NCI-H460 (cell line): ENCODE measurements around the gene SLC26A5. TPM values are rescaled to one million over a fixed set of nuclear protein-coding genes. Genes with fewer than 3 reads are reported as not detected.
"Not testable (repeated sequence)": the region's sequence is repeated elsewhere in the genome, so short reads cannot be mapped to it uniquely, and the experiment has no call there.

Source experiments
- DNase-seq: peaks from one replicate; pipeline ENCODE4 v3.0.0-alpha.2; 2016; ENCODE audit warnings: low read depth; ENCODE audit errors: extremely low read depth
- total RNA-seq: library from RNA; depleted of rRNA; stranded (reverse); fragments of >200 nt; shearing (Covaris generic); gene quantifications from 2 replicates; pipeline ENCODE4 v1.2.3, GENCODE V29; 2014

SLC26A5 gene
- total RNA-seq, 1 experiment from 2014 or later: not detected

DNA sequence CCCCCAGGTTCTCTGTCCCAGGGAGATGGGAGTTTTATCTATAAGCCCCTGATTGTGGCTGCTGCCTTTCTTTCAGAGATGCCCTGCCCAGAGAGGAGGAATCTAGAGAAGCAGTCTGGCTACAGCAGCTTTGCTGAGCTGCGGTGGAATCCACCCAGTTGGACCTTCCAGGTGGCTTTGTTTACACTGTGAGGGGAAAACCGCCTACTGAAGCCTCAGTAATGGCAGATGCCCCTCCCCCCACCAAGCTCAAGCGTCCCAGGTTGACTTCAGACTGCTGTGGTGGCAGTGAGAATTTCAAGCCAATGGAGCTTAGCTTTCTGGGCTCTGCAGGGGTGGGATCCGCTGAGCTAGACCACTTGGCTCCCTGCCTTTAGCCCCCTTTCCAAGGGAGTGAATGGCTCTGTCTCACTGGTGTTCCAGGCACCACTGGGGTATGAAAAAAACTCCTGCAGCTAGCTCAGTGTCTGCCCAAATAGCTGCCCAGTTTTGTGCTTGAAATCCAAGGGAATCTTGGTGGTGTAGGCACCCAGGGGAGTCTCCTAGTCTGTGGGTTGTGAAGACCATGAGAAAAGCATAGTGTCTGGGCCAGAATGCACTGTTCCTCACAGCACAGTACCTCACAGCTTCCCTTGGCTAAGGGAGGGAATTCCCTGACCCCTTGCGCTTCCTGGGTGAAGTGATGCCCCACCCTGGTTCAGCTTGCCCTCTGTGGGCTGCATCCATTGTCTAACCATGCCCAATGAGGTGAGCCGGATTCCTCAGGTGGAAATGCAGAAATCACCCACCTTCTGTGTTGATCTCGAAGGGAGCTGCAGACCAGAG is 40.0 kb downstream of the SLC26A5 start:
- DNase-seq: not testable (repeated sequence)

DNA sequence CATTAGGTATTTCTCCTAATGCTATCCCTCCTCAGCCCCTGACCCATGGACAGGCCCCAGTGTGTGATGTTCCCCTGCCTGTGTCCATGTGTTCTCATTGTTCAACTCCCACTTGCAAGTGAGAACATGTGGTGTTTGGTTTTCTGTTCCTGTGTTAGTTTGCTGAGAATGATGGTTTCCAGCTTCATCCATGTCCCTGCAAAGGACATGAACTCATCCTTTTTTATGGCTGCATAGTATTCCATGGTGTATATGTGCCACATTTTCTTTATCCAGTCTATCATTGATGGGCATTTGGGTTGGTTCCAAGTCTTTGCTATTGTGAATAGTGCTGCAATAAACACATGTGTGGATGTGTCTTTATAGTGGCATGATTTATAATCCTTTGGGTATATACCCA is 46.3 kb downstream of the SLC26A5 start:
- not testable (repeated sequence) for DNase-seq

DNA sequence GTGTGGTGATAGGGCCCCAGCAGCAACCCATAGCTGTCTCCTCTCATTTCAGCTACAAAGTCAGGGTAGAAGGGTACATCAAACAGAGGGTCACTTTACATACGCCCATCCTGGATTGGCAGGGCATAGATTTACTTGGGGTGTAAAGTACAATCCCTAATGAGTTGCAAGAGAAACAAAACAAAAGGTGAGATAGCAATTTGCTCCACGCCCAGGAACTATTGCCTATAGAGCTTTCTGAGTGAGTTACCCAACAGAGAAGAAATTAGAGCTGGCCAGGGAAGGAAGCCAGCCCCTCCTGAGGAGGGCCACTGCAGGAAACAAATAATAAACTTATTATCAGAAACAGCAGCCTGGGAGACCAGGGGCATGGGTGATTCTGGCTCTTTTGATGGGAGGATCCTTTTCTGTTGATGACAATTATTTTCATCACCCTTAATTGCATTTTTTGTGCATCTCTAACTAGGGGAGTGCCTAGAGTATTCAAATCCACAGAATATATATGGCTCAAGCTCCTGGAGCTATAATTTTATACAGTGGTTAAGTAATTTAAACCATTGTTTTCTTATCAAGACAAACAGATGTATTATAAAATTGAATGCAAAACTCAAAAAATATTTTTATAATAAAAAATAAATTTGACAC is 47.4 kb downstream of the SLC26A5 start:
- DNase-seq: no peak

DNA sequence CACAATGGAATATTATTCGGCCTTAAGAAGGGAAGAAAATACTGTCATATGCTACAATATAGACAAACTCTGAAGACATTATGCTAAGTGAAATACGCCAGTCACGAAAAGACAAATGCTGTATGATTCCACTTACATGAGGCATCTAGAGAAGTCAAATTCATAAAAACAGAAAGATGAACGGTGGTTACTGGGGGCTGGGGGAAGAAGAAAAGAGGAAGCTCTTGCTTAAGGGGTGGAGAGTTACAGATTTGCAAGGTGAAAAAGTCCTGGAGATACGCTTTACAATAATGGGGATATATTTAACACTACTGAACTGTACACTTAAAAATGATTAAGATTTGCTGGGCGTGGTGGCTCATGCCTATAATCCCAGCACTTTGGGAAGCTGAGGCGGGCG is 49.5 kb downstream of the SLC26A5 start:
- no peak for DNase-seq

DNA sequence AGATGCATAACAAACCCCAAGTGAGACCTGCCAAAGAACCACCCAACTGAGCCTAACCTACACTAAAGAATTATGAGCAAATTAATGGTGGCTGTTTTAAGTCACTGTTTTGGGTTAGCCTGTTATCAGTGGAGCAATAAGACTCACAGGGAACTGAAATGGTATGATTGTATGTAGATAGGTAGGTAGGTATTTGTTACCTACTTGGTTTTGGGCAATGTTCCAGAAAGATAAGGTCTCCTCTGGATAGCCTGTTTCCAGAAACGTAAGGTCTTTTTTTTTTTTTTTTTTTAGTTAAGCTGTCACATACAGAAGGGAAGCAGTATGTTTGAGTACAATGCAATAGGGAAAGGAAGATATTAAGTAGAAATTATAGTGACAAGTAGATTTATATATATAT is 50.9 kb downstream of the SLC26A5 start:
- DNase-seq: no peak

DNA sequence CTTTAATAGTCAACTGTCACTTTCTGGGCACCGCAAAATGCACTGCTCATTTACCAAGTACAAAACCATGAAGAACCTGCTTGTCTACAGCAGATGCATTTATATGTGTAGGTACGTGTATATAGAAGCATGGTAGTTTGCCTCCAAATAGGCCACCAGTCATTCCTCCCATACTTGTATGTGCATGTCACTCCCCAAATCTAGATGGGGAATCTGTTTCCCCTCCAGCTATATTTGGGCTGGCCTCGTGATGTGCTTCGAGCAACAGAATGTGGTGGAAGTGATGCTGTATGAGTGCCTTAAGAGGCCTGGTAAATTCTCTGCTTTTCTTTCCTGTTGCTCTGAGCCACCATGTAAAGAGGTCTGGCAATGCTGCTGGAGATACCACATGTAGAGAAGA is 51.4 kb downstream of the SLC26A5 start:
- no peak for DNase-seq

DNA sequence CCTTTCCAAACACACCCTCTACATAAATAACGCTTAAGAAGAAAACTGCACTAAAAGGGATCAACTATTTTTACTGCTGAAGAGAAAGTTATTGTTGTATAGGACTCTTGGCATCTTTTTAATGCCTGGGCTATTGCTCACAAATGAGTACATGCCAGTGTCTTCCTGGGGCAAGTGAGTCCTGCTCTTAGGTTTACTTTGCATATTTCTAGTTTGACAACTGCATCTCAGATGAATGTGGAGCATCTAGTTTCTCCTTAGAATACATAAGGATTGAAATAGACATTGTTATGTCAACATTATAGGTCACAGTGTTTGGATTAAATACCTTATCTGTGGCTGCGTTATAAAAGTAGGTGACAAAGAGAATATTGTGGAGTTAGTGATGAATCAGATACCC is 54.0 kb downstream of the SLC26A5 start:
- DNase-seq: no peak

DNA sequence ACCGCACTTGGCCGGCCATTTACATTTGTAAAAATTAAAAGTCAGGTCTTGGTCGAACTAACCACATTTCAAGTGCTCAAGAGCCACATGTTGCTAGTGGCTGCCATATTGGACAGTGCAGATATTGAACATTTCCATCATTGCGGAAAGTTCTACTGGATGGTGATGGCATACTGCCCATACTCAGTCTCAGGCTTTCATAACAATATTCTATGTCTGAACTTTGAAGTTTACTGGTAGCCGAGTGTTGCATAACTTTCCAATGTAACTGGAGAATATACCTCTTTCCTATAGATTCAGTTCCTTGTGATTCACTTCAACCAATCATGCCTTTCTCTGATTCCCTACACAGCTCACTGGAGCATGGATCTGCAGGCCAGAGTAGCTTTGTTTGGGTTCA is 54.9 kb downstream of the SLC26A5 start:
- DNase-seq: no peak

DNA sequence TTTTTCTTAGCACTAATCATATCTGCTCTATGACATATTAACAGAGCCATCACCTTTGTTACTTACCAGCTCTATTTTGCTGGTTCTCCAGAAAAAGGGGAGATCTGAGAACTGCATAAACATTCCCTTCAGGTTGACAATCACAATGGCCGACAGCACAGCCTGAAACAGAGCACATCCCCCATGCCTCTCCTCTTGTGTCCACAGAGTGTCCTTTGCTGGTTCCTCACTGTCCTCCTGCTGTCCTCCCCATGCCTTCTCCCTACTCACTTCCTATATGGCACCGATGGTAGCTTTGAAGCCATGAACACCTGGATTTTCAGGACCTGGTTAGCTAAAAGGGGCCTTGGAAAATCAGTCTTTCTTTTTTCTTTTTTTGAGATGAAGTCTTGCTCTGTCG is 56.7 kb downstream of the SLC26A5 start:
- no peak for DNase-seq

DNA sequence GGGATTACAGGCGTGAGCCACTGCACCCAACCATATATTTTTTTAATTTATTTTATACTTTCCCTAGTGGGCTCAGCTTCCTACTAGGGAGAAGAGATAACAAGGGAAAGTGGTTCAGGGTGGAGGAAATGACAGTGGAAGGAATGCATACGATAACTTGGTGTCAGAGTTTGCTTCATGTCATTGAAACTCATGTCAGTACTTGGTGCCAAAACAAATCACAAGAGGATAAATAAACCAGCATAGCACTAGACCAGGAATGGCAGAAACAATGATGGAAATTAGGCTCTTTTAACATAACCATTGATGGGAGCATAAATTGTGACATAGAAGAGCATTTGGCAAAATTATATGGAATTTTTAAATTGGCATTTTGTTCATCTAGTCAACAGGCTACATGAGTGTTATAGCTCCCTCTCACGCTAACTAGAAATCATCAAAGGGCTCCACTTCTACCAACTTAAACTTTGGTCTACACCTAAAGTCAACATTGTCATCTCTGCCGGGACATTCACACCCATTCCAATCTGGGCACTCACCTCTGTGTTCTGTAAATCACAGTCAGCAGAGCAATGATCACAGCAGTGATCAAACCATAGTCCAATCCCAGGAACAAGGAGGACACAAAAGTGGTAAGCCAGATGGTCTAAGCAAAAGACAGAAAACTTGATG is 57.4 kb downstream of the SLC26A5 start:
- DNase-seq: no peak

DNA sequence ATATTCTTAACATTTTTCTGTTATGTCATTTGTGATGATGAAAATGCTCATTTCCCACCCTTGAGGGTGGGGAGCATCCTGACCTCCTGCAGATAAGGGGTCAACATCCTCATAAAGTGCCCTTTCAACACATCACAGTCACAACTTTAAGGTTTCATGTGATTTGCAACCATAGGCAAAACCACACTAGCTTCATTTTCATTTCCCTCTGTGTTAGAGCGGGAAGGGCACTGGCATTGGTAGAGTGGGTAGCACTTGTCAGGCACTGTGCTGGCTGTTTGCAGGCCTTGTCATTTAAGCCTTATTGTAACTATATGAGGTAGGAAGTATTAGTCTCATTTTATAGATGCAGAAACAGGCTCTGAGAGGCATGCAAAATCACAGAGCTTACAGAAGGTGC is 58.8 kb downstream of the SLC26A5 start:
- DNase-seq: no peak

DNA sequence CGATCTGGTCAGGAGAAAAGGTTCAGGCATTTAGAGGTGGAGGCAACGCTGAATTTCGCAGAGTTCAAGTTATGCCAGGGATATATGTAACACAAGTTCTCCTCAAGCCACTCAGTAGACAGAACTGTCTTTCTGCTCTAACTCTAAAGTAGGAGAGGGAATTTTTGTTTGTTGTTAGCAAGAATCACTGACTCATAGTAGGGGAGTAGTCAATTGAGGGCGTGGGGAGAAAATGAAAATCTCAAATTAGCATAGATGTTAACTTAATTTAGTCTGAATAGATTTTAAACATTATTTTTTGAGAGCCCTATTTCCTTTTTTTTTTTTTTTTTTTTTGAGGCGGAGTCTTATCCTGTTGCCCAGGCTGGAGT is 64.0 kb downstream of the SLC26A5 start:
- DNase-seq: no peak

DNA sequence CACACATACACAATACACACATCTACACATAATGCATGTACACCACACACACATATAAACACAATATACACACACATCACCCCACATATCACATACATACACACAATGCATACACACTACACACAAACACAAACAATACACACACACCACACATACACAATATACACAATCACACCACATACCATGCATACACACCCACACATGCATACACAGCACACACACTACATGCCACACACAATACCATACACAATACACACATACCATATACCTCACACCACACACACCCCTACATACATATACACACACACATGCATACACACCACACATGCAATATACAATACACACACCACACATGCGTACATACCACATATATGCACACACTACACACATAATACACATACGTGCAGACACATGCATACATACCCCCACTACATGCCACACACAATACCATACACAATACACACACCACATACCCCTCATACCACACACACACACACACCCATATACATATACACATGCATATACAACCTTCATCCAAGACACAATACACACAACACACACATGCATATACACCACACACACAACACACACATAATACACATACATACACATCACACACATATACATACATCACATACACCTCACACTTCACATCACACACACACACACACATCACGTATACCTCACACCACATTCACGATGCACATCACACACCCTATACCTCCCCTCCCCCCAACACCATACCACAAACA is 64.6 kb downstream of the SLC26A5 start:
- DNase-seq: no peak

DNA sequence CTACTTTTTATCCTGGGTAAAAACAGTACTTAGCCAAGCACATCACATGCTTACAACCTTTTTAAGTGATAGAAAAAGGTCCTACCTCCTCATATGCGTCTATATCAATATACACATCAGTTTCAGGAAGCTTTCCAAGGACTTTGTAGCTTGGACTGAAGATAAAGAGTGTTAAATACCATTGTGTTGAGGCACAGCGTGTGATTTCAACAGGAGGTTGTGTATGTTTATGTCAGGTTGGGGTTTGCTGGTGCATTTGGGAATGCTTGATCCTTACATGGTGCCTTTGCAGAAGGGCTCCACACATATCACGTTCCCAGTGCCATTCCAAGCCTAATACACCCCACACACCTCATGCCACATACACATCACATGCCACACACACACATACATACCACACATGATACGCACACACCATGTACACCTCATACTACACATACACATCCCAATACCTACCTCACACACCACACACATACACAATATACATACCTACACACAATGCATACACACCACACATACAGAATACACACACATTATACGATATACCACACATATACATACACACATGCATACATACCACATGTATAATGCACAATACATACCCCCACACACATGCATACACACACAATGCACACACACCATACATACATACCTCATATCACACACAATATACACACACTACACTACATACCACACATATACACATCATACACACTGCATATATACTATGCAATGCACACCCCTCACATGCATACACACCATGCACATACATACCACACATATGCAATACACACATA is 65.4 kb downstream of the SLC26A5 start:
- DNase-seq: no peak

DNA sequence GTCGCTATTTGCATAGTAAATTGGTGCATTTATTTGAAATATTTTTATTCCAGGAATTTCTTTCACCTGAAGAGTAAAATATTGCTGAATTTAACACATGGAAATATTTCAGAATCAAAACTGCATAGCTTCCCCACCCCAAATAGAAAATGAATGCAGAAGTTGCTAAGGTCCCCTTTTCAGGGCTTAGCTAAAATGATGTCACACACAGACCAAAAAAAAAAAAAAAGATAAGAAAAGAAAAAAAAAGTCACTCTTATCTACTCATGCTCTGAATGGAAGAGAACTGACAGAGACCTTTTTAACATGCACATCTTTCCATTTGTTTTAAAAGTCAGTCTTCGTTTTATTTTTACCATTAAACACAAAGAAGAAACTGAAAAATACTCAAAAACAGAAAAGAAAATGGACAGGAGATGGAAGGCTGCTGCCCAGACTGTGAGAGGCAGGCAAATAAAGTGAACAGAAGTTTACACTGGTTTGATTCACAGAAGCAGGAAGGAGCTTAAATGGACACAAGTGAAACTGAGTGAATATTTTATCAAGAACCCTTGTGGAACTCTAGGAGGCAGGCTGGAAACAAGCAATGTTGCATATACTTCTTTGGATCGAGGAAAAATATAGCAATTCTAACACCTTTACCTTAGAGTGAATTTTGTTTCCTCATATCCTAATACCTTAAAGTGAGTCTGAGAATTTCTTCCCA is 66.6 kb downstream of the SLC26A5 start:
- no peak for DNase-seq

DNA sequence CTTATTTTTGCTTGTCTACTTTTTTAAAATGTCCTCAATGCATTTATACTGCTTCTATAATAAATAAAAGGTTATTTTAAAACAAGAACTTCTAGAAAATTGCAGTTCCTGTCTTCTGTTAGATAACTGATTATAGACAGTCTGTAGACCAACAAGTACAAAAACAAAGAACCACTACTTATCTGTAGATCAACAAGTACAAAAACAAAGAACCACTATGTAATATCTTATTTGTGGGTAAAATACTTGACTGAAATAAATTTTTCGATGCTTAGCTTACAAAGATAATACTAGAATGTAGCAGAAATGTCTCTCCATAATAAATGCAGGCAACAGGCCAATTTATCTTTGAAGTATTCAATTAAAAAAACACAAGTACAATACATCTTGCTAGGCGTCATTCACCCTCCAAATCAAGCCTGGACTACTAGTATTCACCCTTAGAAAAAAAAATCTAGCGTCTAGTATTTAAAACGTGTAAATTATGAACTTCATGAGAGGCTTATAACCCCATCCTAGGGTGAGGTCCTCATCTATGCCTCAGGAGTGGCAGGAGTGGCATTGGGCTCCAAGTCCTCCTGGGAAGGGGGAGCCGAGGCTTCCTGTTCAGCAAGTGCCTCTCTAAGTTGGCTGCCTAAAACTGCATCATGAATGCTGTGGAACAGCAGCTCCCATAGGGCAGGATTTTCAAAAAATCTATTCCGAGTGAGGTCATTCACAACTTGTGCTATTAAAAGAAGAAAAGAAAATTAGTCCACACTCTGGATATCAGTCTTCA is 72.0 kb downstream of the SLC26A5 start:
- no peak for DNase-seq

DNA sequence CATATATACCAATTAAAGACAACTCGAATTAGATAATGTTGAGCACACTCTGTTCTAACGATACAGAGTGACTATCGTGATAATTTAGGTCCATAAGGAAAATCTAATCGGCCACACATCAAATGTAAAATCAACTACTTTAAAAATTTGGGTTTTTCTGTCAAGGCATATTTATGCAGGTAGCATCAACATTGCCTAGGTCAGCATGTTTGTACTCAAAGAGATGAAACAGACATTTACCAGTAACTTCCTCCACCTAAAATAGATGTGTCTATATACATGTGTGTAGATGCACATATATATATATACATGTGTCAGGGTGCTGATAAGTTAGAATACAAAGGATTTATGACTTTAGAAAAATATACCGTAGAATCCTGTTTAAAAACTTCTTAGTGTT is 76.6 kb downstream of the SLC26A5 start:
- no peak for DNase-seq

DNA sequence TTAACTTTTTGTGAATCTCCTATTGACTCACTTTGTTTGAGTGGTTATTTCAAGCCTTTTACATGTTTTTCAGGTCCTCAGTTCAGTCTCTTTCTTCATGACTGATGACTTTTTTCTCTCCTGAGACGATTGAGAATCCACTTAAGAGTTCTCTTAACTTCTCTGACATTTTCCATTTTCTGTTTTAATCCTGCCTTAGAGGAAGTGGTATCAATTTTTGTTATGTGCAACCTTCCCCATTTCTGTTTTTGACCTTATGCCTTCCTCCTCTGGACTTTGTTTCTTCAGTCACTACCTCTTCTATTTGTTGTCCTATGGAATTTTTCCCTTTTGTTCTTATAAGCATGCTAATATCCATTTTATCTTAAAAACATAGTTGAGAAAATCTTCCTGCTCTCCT is 96.2 kb downstream of the SLC26A5 start:
- no peak for DNase-seq

DNA sequence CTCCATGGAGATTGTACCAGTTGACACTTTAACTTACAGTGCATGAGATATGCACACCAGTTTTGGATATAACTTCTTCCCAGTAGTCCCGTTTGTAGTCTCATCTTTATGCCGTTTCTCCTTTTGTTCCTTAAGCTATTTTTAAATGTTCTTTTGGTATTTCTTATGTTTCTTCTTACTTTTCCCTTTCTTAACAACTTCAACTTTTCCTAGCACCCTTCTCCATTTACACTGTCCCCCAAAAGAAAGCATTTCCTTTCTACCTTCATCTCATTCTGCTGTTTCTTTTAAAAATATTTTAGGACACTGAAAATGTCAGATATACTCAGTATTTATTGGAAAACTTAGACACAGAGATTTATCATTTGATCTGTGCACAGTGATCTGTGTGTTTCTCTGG is 97.0 kb downstream of the SLC26A5 start:
- DNase-seq: no peak
